OCI-LY7 (cell line): ENCODE data around the gene ZCCHC4.

Experiments
- EZH2phosphoT487 ChIP-seq: fragments of 200-600 bp; sonication (generic); IDR thresholded peaks from 2 replicates; pipeline ENCODE4 v1.6.1; 2018; ENCODE audit warnings: low read depth, borderline replicate concordance, mild to moderate bottlenecking, mixed run types, antibody characterized with exemption, low read length, moderate library complexity, mixed read lengths
- TF ChIP-seq, protein P1 (sequence below): fragments of 200-600 bp; sonication (generic); conservative IDR thresholded peaks from 2 replicates; pipeline ENCODE4 v1.5.1; 2014; ENCODE audit warnings: mild to moderate bottlenecking, antibody characterized with exemption, low read length, moderate library complexity, mixed read lengths

DNA sequence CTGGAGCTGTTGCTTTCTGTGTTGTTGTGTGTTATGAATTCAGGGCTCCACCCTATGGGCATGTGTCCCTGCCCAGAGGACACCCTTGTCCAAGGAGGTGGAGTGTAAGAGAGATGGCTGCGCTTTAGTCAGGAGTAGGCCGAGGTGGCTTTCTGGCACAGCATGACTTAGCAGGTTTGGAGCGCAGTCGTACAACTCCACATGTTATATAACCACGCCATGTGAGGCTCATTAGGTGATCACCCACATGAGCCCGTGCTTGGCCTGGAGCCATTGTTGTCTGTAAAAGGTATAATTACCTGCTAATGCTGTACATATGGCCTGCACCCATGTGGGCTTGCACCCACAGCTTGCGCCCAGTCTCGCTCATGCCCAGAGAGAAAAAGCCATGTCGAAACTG is 48.7 kb downstream of the ZCCHC4 start:
- TF ChIP-seq EZH2phosphoT487, result no peak
- TF ChIP-seq, protein P1, sequence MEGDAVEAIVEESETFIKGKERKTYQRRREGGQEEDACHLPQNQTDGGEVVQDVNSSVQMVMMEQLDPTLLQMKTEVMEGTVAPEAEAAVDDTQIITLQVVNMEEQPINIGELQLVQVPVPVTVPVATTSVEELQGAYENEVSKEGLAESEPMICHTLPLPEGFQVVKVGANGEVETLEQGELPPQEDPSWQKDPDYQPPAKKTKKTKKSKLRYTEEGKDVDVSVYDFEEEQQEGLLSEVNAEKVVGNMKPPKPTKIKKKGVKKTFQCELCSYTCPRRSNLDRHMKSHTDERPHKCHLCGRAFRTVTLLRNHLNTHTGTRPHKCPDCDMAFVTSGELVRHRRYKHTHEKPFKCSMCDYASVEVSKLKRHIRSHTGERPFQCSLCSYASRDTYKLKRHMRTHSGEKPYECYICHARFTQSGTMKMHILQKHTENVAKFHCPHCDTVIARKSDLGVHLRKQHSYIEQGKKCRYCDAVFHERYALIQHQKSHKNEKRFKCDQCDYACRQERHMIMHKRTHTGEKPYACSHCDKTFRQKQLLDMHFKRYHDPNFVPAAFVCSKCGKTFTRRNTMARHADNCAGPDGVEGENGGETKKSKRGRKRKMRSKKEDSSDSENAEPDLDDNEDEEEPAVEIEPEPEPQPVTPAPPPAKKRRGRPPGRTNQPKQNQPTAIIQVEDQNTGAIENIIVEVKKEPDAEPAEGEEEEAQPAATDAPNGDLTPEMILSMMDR, result no peak
